GM12878 (cell line): ENCODE data around the gene GLUL. TPM values are rescaled to one million over a fixed set of nuclear protein-coding genes. Genes with fewer than 3 reads are reported as not detected.

Source experiments
- ATAC-seq: fragments of 200-7000 bp; cut with Tn5 transposase; 3 replicates; pipeline ENCODE4 v1.9.1; 2020; ENCODE audit warnings: mild to moderate bottlenecking, moderate library complexity
- BruUV-seq: library from RNA; stranded (reverse); fragments of 400-500 nt; replicated peaks from 2 replicates; lab custom pipeline; 2021; lab: Mats Ljungman, UMichigan
- CTCF ChIA-PET: fragments of 300-600 bp; sonication (Branson Sonifier 250); formaldehyde crosslinking; extraction: SDS; loops from one replicate; lab custom pipeline; 2021; ENCODE audit warnings: inconsistent platforms; lab: Yijun Ruan, JAX
- POLR2A ChIA-PET: fragments of 350-600 bp; formaldehyde crosslinking; extraction: SDS; loops from one replicate; lab custom pipeline; 2021; ENCODE audit warnings: inconsistent platforms; lab: Charles Lee
- RAD21 ChIA-PET: fragments of 300-600 bp; sonication (Branson Sonifier 250); formaldehyde crosslinking; loops from one replicate; lab custom pipeline; 2023; ENCODE audit warnings: antibody characterized with exemption; ENCODE audit not compliant: unreplicated experiment; lab: Charles Lee
- SMC1A ChIA-PET: fragments of 300-600 bp; sonication (Branson Sonifier 250); formaldehyde crosslinking; loops from one replicate; lab custom pipeline; 2023; ENCODE audit not compliant: unreplicated experiment, uncharacterized antibody; lab: Charles Lee
- DNase-seq: peaks from one replicate; pipeline ENCODE4 v3.0.0-alpha.2; 2011; ENCODE audit warnings: low read depth, low spot score
- FAIRE-seq: peaks from 3 replicates; lab custom pipeline; 2011; peaks lifted over from hg19 to GRCh38; lab: Jason Lieb, UNC
- H2AFZ ChIP-seq: 2 replicates; pipeline ENCODE4 v1.6.0; 2011; ENCODE audit warnings: low read depth, low read length, control low read depth; ENCODE audit not compliant: control insufficient read depth
- H3K27ac ChIP-seq: 2 replicates; pipeline ENCODE4 v1.5.1; 2011; ENCODE audit warnings: control low read depth; ENCODE audit not compliant: control insufficient read depth, insufficient read depth
- H3K27me3 ChIP-seq, 2 experiments: replicated peaks in 1 of 2; 2 replicates each; pipeline versions ENCODE4 v1.6.0 to v1.6.1; 2011; ENCODE audit warnings: low read length in 1 of 2; ENCODE audit not compliant: control insufficient read depth in 2 of 2, insufficient read depth in 2 of 2
- H3K36me3 ChIP-seq, 2 experiments: 2 replicates each; pipeline ENCODE4 v1.5.1; 2011; ENCODE audit warnings: low read length in 1 of 2; ENCODE audit not compliant: control insufficient read depth in 2 of 2, insufficient read depth in 2 of 2
- H3K4me1 ChIP-seq: 2 replicates; pipeline ENCODE4 v1.6.1; 2011; ENCODE audit warnings: mild to moderate bottlenecking, low read length, moderate library complexity, mixed read lengths; ENCODE audit not compliant: control insufficient read depth, insufficient read depth
- H3K4me2 ChIP-seq: 2 replicates; pipeline ENCODE4 v1.6.0; 2011; ENCODE audit warnings: control low read depth; ENCODE audit not compliant: control insufficient read depth, insufficient read depth
- H3K4me3 ChIP-seq: fragments of 200-600 bp; sonication (generic); 2 replicates; pipeline ENCODE4 v1.5.1; 2016
- H3K79me2 ChIP-seq: 2 replicates; pipeline ENCODE4 v1.6.0; 2011; ENCODE audit warnings: low read length; ENCODE audit not compliant: control insufficient read depth, insufficient read depth
- H3K9ac ChIP-seq: 2 replicates; pipeline ENCODE4 v1.8.0; 2011; ENCODE audit warnings: low read length, control low read depth, mixed read lengths; ENCODE audit not compliant: control insufficient read depth, insufficient read depth
- H3K9me3 ChIP-seq: replicated peaks from 3 replicates; pipeline ENCODE4 v1.5.1; 2011; ENCODE audit warnings: mild to moderate bottlenecking, low read length; ENCODE audit not compliant: control insufficient read depth, insufficient read depth
- H4K20me1 ChIP-seq: 2 replicates; pipeline ENCODE4 v1.6.0; 2011; ENCODE audit not compliant: control insufficient read depth, insufficient read depth
- BMI1 ChIP-seq: fragments of 450-650 bp; IDR thresholded peaks from 2 replicates; pipeline ENCODE4 v1.6.1; 2016; ENCODE audit warnings: mild to moderate bottlenecking, moderate library complexity, borderline replicate concordance
- CBFB ChIP-seq: IDR thresholded peaks from 2 replicates; pipeline ENCODE4 v1.6.1; 2016; ENCODE audit warnings: antibody characterized with exemption, low read depth
- KAT2A ChIP-seq: conservative IDR thresholded peaks from 2 replicates; pipeline ENCODE4 v1.6.1; 2011; ENCODE audit warnings: low read depth, low read length; ENCODE audit not compliant: control insufficient read depth
- KDM1A ChIP-seq: fragments of 200-600 bp; sonication (generic); IDR thresholded peaks from 2 replicates; pipeline ENCODE4 v1.6.1; 2016; ENCODE audit warnings: borderline replicate concordance
- LARP7 ChIP-seq: fragments of 450-650 bp; IDR thresholded peaks from 2 replicates; pipeline ENCODE4 v1.6.1; 2017; ENCODE audit warnings: mild to moderate bottlenecking
- NBN ChIP-seq: fragments of 450-650 bp; IDR thresholded peaks from 2 replicates; pipeline ENCODE4 v1.6.1; 2016
- NR2F1 ChIP-seq: fragments of 450-650 bp; conservative IDR thresholded peaks from 2 replicates; pipeline ENCODE4 v1.6.1; 2017; ENCODE audit warnings: mild to moderate bottlenecking
- NRF1 ChIP-seq: conservative IDR thresholded peaks from 2 replicates; pipeline ENCODE4 v1.6.1; 2011; ENCODE audit warnings: mild to moderate bottlenecking, low read depth, low read length, improper control_type of control experiment
- PAX8 ChIP-seq: fragments of 450-650 bp; IDR thresholded peaks from 2 replicates; pipeline ENCODE4 v1.6.1; 2017; ENCODE audit warnings: mild to moderate bottlenecking, moderate library complexity
- POLR2A ChIP-seq: IDR thresholded peaks from 2 replicates; pipeline ENCODE4 v1.6.1; 2011; ENCODE audit warnings: low read depth, mild to moderate bottlenecking, low read length
- POLR2AphosphoS5 ChIP-seq: IDR thresholded peaks from 2 replicates; pipeline ENCODE4 v1.6.1; 2011; ENCODE audit warnings: mild to moderate bottlenecking, low read length, inconsistent platforms
- RELB ChIP-seq: fragments of 450-650 bp; IDR thresholded peaks from 2 replicates; pipeline ENCODE4 v1.6.1; 2017; ENCODE audit warnings: low read depth, mild to moderate bottlenecking, moderate library complexity
- SIX5 ChIP-seq: IDR thresholded peaks from 2 replicates; pipeline ENCODE4 v1.6.1; 2011; ENCODE audit warnings: mild to moderate bottlenecking, low read depth, low read length, moderate library complexity; ENCODE audit not compliant: severe bottlenecking
- SP1 ChIP-seq: IDR thresholded peaks from one replicate; pipeline ENCODE4 v1.6.1; 2011; ENCODE audit warnings: low read depth, low read length
- TARDBP ChIP-seq: IDR thresholded peaks from 2 replicates; pipeline ENCODE4 v1.6.1; 2016; ENCODE audit warnings: borderline replicate concordance
- ZBTB4 ChIP-seq: fragments of 450-650 bp; formaldehyde crosslinking; IDR thresholded peaks from 2 replicates; pipeline ENCODE4 v1.4.0; 2022; ENCODE audit warnings: mild to moderate bottlenecking, moderate library complexity
- ZNF592 ChIP-seq: fragments of 450-650 bp; IDR thresholded peaks from 2 replicates; pipeline ENCODE4 v1.6.1; 2017; ENCODE audit warnings: mild to moderate bottlenecking, moderate library complexity
- WGBS: methylation state at CpG from one replicate; pipeline ENCODE4 v1.1.6; 2016; ENCODE audit warnings: low lambda C conversion rate; ENCODE audit not compliant: insufficient replicate concordance, insufficient coverage; ENCODE audit errors: missing lambda C conversion rate; 5-methylcytosine and 5-hydroxymethylcytosine counted together
- in situ Hi-C: fragments of 300-500 bp; cut with MboI; formaldehyde crosslinking; loops from 9 replicates; pipeline ENCODE4 v1.14.3; 2018; ENCODE audit warnings: mixed read lengths
- intact Hi-C: fragments of 100-400 bp; cut with micrococcal nuclease; formaldehyde crosslinking; loops from one replicate; pipeline ENCODE4 v1.14.2; 2022; ENCODE audit not compliant: unreplicated experiment
- polyA plus RNA-seq, 11 experiments: library from polyadenylated mRNA; depleted of rRNA in 4 of 11; unstranded in 6 of 11; stranded (reverse) in 5 of 11; fragments of >200 nt; fragmentation: Nextera tagmentation in 4 of 11; fragmentation: Illumina TruSeq in 1 of 11; extraction: Ambion mirVana in 4 of 11; extraction: Trizol in 1 of 11; gene quantifications; 1 replicate in 1 of 11; 2 replicates in 10 of 11; pipeline versions ENCODE4 v1.2.1 to v1.2.3, GENCODE V29; 2011 to 2016; ENCODE audit warnings: inconsistent platforms in 2 of 11, missing spikeins in 2 of 11, low read depth in 1 of 11
- total RNA-seq, 4 experiments: library from RNA; depleted of rRNA in 3 of 4; stranded (reverse); fragments of >200 nt in 3 of 4; fragmentation: Illumina TruSeq in 1 of 4; extraction: Trizol in 1 of 4; gene quantifications; 2 replicates each; pipeline versions ENCODE4 v1.2.1 to v1.2.3, GENCODE V29; 2013 to 2021

The GLUL gene
- total and polyA plus RNA-seq, 10 of the 15 experiments (the other 5 are each of a cell fraction or from before 2014, with no cell fraction given), result 2.3 to 392 (median 164) TPM

- ChIA-PET CTCF (no interaction called here), POLR2A (no interaction called here), SMC1A (interaction anchor here (1.1 kb wide), 1 partner anchor 49 kb away, joined by 3 read pairs; no protein-coding TSS in a partner anchor), RAD21 (no interaction called here)
- no peak for ATAC-seq
- no peaks in the 10 kb centered on the region for H3K9me3 ChIP-seq
- H3K36me3 ChIP-seq, result no peaks in the 10 kb centered on the region
- no peaks in the 10 kb centered on the region for H3K4me1 ChIP-seq
- WGBS, result 22% methylated on average over 8 of the region's 8 CpGs
- in situ Hi-C loops, result no loop called here
- H3K4me3 ChIP-seq, result no peak overlapping the region
- H3K79me2 ChIP-seq, result no peaks in the 10 kb centered on the region
- no peaks in the 10 kb centered on the region for H4K20me1 ChIP-seq
- no TSS peak for BruUV-seq
- no peak overlapping the region for H3K27ac ChIP-seq
- no peak overlapping the region for H3K9ac ChIP-seq
- no peak overlapping the region for H3K4me2 ChIP-seq
- peaks cover 0 to 1% of the 10 kb centered on the region in 2 experiments for H3K27me3 ChIP-seq
- no peak for FAIRE-seq
- intact Hi-C loops, result no loop called here
- H2AFZ ChIP-seq, result no peak overlapping the region
- no peak for DNase-seq
- TF ChIP-seq SIX5 (no peak), TARDBP (no peak), KAT2A (no peak), POLR2A (no peak), NR2F1 (no peak), BMI1 (no peak), PAX8 (no peak), LARP7 (no peak), ZNF592 (no peak), ZBTB4 (CRISPR knock-in tag) (no peak), CBFB (no peak), NBN (no peak), SP1 (no peak), NRF1 (no peak), RELB (no peak), POLR2AphosphoS5 (no peak), KDM1A (no peak)
Observed at GRCh38 chr1:182339684-182340083, 51.9 kb downstream of the GLUL start.
